ENCODE results near the gene FGF13.

The FGF13 gene

DNA sequence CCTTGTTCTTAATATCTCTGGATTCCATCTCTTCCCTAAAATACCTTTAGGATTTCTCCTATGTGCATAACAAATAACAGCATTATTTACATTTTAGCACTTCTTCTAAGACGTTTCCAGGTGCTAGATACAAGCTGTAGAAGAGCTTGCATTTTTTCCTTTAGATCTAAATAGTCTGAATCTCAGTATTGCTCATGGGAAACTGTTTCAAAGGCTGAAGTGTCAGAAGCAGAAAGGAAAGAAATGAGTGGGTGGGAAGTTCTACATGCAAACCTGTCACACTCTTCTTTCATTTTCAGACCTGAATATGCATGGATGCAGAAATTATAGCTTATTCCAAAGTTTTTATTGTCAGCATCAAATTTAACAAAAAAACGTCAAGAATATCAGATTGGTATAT, 41.8 kb downstream of the FGF13 start:
- Histone ChIP-seq H3K27ac (ENCODE audit: extremely low read depth, low read depth, low read length) (no peak overlapping the region), H3K9me3 (ENCODE audit: control insufficient read depth, insufficient read depth, low read depth, low read length) (no peaks in the 10 kb centered on the region), H3K4me3 (ENCODE audit: low read depth, low read length) (no peak overlapping the region), H3K4me1 (ENCODE audit: control insufficient read depth, insufficient read depth, low read length) (no peaks in the 10 kb centered on the region; the same call in 1 of the 2 replicates), H3K36me3 (ENCODE audit: control insufficient read depth in 2 of 2, insufficient read depth in 1 of 2, low read length in 2 of 2) (no peaks in the 10 kb centered on the region)
- POLR2A ChIA-PET = no interaction called here
- CTCF ChIA-PET = no interaction called here
- TF ChIP-seq ZNF530 (tag by site-specific recombination; IDR thresholded peaks at IDR 0.05; ENCODE audit: low read depth) (no peak), ZNF169 (tag by site-specific recombination; IDR thresholded peaks at IDR 0.05) (no peak), ZNF350 (tag by site-specific recombination; IDR thresholded peaks at IDR 0.05) (no peak), IKZF3 (tag by site-specific recombination; IDR thresholded peaks at IDR 0.05) (no peak), ZNF571 (tag by site-specific recombination; IDR thresholded peaks at IDR 0.05) (no peak), ZNF660 (tag by site-specific recombination; IDR thresholded peaks at IDR 0.05) (no peak), ZNF335 (tag by site-specific recombination; conservative IDR thresholded peaks at IDR 0.05) (no peak), ZNF114 (tag by site-specific recombination; IDR thresholded peaks at IDR 0.05) (no peak), SP3 (tag by site-specific recombination; IDR thresholded peaks at IDR 0.05) (no peak), ZNF433 (tag by site-specific recombination; IDR thresholded peaks at IDR 0.05; ENCODE audit: low read depth) (no peak), ZNF175 (tag by site-specific recombination; IDR thresholded peaks at IDR 0.05) (no peak), ZFP41 (tag by site-specific recombination; IDR thresholded peaks at IDR 0.05; ENCODE audit: borderline replicate concordance) (no peak)
- TF ChIP-seq, protein P1, sequence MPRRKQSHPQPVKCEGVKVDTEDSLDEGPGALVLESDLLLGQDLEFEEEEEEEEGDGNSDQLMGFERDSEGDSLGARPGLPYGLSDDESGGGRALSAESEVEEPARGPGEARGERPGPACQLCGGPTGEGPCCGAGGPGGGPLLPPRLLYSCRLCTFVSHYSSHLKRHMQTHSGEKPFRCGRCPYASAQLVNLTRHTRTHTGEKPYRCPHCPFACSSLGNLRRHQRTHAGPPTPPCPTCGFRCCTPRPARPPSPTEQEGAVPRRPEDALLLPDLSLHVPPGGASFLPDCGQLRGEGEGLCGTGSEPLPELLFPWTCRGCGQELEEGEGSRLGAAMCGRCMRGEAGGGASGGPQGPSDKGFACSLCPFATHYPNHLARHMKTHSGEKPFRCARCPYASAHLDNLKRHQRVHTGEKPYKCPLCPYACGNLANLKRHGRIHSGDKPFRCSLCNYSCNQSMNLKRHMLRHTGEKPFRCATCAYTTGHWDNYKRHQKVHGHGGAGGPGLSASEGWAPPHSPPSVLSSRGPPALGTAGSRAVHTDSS (tag by site-specific recombination; IDR thresholded peaks at IDR 0.05) = no peak

DNA sequence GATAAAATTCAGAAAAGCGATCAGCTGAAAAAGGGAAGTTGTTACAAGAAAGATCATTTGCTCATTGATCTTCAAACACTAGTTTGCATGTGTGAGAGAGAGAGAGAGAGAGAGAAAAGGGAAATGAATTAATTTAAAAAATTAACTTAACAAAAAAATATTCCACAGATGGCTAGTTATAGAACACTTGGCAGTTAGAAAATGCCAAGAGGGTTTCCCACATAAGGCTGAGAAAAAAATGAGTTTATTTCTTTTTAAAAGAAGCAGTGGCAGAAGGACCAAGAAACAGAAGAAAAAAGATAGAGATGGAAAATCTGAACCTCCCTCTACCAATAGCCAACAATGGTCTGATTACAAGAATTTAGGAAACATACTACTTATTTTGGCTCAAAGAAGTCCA, 47.1 kb downstream of the FGF13 start:
- Histone ChIP-seq H3K4me1 (ENCODE audit: control insufficient read depth, insufficient read depth, low read length) (no peaks in the 10 kb centered on the region; the same call in 1 of the 2 replicates), H3K27ac (ENCODE audit: extremely low read depth, low read depth, low read length) (no peak overlapping the region), H3K36me3 (ENCODE audit: control insufficient read depth in 2 of 2, insufficient read depth in 1 of 2, low read length in 2 of 2) (no peaks in the 10 kb centered on the region), H3K9me3 (ENCODE audit: control insufficient read depth, insufficient read depth, low read depth, low read length) (no peaks in the 10 kb centered on the region), H3K4me3 (ENCODE audit: low read depth, low read length) (no peak overlapping the region)
- POLR2A ChIA-PET = no interaction called here
- CTCF ChIA-PET = no interaction called here
- TF ChIP-seq ZNF221 (tag by site-specific recombination; IDR thresholded peaks at IDR 0.05; ENCODE audit: borderline replicate concordance) (no peak), ZNF747 (tag by site-specific recombination; IDR thresholded peaks at IDR 0.05) (no peak), OSR2 (tag by site-specific recombination; IDR thresholded peaks at IDR 0.05) (no peak), ZNF391 (tag by site-specific recombination; IDR thresholded peaks at IDR 0.05; ENCODE audit: borderline replicate concordance, low read depth) (no peak), ZNF791 (tag by site-specific recombination; IDR thresholded peaks at IDR 0.05) (no peak), ZNF223 (tag by site-specific recombination; IDR thresholded peaks at IDR 0.05) (no peak)
- TF ChIP-seq, protein P2, sequence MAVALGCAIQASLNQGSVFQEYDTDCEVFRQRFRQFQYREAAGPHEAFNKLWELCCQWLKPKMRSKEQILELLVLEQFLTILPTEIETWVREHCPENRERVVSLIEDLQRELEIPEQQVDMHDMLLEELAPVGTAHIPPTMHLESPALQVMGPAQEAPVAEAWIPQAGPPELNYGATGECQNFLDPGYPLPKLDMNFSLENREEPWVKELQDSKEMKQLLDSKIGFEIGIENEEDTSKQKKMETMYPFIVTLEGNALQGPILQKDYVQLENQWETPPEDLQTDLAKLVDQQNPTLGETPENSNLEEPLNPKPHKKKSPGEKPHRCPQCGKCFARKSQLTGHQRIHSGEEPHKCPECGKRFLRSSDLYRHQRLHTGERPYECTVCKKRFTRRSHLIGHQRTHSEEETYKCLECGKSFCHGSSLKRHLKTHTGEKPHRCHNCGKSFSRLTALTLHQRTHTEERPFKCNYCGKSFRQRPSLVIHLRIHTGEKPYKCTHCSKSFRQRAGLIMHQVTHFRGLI (tag by site-specific recombination; IDR thresholded peaks at IDR 0.05) = no peak
- TF ChIP-seq, protein P3, sequence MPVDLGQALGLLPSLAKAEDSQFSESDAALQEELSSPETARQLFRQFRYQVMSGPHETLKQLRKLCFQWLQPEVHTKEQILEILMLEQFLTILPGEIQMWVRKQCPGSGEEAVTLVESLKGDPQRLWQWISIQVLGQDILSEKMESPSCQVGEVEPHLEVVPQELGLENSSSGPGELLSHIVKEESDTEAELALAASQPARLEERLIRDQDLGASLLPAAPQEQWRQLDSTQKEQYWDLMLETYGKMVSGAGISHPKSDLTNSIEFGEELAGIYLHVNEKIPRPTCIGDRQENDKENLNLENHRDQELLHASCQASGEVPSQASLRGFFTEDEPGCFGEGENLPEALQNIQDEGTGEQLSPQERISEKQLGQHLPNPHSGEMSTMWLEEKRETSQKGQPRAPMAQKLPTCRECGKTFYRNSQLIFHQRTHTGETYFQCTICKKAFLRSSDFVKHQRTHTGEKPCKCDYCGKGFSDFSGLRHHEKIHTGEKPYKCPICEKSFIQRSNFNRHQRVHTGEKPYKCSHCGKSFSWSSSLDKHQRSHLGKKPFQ (tag by site-specific recombination; IDR thresholded peaks at IDR 0.05) = no peak
- TF ChIP-seq, protein P4, sequence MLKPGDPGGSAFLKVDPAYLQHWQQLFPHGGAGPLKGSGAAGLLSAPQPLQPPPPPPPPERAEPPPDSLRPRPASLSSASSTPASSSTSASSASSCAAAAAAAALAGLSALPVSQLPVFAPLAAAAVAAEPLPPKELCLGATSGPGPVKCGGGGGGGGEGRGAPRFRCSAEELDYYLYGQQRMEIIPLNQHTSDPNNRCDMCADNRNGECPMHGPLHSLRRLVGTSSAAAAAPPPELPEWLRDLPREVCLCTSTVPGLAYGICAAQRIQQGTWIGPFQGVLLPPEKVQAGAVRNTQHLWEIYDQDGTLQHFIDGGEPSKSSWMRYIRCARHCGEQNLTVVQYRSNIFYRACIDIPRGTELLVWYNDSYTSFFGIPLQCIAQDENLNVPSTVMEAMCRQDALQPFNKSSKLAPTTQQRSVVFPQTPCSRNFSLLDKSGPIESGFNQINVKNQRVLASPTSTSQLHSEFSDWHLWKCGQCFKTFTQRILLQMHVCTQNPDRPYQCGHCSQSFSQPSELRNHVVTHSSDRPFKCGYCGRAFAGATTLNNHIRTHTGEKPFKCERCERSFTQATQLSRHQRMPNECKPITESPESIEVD (tag by site-specific recombination; IDR thresholded peaks at IDR 0.05) = no peak
- TF ChIP-seq, protein P5, sequence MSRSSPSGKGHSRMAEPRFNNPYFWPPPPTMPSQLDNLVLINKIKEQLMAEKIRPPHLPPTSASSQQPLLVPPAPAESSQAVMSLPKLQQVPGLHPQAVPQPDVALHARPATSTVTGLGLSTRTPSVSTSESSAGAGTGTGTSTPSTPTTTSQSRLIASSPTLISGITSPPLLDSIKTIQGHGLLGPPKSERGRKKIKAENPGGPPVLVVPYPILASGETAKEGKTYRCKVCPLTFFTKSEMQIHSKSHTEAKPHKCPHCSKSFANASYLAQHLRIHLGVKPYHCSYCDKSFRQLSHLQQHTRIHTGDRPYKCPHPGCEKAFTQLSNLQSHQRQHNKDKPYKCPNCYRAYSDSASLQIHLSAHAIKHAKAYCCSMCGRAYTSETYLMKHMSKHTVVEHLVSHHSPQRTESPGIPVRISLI (tag by site-specific recombination; IDR thresholded peaks at IDR 0.05) = no peak

Measured in HEK293 (cell line).